Skeletal muscle cell (primary cell): ENCODE results near the gene MYL10.

Experiments used
- DNase-seq: peaks from one replicate; pipeline ENCODE4 v3.0.0-alpha.2; 2010; ENCODE audit warnings: low read depth
- H3K4me3 ChIP-seq: 2 replicates; pipeline ENCODE4 v1.5.1; 2011; ENCODE audit warnings: low read depth, mild to moderate bottlenecking, control low read depth, low read length, moderate library complexity

The MYL10 gene

DNA sequence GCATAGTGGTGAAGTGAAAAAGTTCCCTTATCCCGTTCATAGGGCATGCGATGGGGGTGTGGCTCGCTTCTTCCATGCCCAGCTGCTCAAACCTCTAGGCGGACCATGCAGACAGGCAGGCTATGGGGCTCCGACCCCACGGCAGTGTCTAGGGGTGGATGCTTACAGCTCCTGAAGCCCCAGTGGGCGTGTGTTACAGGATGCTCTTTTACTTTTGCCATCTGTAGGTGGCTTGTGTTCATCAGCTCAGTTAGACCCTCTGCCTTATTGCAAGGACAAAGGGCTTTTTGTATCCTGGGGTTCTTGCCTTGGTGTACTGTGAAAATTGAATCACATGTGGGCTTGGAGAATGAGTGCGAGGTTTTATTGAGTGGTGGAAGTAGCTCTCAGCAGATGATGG is at the start of gene MYL10:
Gene MYL10 (minus strand): TSS at position 126 of the 400 bp plus-strand sequence. CDS start 178 bp downstream, outside the sequence.
- H3K4me3 ChIP-seq, result no peak within 1 kb of the TSS
- DNase-seq, result no peak

DNA sequence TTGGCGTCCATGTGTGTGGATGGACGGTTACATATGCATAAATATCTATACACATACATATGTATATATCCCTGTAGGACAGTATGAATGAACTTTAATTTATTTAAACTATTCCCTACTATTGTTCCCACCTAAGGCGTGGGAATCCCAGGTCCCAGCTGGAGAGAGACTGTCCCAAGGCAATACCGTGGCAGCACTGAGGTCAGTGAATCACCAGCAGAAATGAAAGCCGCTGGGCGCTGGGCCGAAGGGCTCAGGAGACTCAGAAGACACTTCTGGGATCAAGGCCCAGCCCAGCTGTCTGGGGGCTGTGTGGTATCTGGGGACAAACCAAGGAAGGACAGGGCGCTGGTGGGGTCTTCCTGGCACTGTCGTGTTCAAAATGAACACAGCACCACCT is 49.6 kb upstream of the MYL10 start:
- DNase-seq, result no peak
- no peak overlapping the region for H3K4me3 ChIP-seq

DNA sequence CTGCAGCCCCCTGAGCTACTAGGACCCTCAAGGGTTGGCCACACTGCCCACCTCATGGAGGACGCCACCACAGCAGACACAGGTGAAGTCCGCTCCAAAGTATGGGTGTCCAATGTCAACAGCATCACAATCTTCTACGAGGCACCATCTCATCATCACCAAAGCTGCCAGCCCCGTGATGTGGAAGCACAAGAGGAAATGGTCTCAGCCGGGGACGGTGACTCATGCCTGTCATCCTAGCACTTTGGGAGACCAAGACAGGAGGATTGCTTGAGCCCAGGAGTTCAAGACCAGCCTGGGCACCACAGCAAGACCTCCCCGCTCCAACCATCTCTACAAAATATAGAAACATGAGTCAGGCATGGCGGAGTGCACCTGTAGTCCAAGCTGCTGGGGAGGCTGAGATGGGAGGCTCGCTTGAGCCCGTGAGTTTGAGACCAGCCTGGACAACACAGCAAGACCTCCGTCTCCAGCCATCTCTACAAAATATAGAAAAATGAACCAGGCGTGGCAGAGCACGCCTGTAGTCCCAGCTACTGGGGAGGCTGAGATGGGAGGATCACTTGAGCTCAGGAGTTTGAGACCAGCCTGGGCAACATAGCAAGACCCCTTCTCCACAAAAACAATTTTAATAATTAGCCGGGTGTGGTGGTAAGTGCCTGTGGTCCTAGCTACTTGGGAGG is 48.8 kb upstream of the MYL10 start:
- no peak overlapping the region for H3K4me3 ChIP-seq
- DNase-seq, result no peak

DNA sequence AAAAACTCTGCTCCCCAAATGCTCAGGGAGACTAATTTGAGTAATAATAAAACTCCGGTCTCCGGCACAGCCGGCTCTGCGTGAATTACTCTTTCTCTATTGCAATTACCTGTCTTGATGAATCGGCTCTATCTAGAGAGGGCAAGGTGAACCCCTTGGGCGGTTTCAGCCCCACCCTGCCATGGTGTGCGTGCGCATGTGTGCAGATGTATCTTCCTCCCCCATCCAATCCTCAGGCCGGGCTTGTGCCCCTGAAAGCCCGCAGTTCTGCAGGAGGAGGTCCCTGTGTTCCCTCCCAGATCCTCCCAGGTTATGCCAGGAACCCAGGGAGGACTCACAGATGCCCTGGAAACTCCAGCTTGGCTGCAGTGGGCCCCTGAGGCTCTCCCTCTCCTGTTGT is 48.3 kb upstream of the MYL10 start:
- H3K4me3 ChIP-seq, result no peak overlapping the region
- DNase-seq, result no peak

DNA sequence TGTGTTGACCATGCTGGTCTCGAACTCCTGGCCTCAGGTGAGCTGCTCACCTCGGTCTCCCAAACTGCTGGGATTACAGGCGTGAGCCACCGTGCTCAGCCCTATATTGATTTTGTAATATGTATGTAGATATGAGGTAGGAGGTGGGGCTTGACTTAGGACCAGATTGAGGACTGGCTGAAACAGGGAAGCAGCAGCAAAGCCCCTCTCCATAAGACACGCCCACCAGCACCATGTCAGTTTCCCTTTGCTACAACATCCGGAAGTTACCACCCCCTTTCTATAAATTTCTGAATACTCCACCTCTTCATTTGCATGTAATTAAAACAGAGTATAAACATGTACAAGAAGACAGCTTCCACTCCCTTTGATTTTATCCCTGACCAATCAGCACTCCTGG is 47.9 kb upstream of the MYL10 start:
- DNase-seq, result no peak
- H3K4me3 ChIP-seq, result no peak overlapping the region

DNA sequence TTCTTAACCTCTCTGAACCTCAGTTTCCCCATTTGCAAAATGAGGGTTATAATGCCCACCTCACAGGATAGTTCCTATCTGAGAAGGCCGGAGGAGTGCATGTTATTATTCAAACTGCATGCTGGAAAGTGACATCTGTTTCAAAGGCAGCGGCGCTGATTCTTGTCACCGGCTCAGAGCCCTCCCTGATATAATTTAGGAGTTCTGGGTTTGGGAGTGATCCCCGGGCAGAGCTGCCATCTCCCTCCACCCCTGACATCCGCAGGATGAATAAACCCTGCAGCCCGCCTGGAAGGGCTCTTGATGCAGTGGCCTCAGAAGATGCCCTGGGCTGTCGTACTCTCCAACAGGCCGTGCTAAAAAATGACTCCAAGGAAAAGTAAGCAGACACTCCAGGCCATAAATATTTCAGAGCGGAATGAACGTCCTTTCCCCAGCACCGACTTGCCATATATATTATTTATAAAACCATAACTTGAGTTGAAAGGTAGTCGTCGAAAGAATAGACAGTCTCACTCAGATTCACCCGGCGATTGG is 47.0 kb upstream of the MYL10 start:
- no peak for DNase-seq
- no peak overlapping the region for H3K4me3 ChIP-seq

DNA sequence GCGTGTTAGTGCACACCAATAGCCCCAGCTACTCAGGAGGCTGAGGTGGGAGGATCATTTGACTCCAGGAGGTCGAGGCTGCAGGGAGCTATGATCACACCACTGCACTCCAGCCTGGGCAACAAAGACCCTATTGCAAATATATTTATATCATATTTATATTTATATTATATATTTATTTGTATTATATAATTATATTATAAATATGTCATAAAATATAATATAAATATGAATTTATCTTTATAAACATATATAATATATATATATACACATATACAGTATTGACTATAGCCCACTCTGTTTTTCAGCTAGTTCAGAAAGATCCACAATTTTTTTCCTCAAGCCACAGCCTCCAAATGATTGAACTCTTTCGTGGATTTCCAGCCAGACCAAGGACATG is 45.3 kb upstream of the MYL10 start:
- DNase-seq, result no peak
- H3K4me3 ChIP-seq, result no peak overlapping the region

DNA sequence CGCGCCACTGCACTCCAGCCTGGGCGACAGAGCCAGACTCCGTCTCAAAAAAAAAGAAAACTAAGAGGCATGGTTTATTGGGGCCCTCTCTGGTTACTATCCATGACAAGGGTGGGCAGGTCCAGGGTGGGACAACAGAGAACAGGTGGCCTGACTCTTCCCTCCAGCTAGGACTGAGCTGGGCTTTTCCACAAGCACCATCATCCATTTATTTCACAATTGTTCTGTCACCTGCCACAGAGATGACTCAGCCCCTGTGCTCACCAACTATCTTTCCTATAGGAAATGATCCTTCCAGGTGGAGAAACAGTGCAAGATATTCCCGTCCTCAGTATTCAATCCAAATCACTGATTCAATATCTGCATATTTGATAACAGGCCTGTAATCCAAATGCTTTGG is 44.9 kb upstream of the MYL10 start:
- DNase-seq, result no peak
- no peak overlapping the region for H3K4me3 ChIP-seq

DNA sequence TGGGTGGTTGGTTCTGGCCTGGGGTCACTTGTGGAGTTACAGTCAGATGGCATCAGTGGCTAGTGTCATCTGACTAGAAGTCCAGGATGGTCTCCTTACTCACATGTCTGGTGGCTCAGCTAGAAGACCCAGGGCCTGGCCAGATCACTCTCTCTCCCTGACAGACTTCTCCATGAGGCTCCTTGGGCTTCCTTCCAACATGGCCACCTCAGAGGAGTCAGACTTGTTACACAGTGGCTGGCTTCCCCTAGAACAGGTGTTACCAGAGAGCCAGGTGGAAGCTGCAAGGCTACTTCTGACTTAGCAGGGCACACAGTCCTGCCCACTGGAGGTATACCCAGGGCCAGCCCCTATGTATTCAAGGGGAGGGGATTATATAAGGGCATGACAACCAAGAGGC is 44.2 kb upstream of the MYL10 start:
- no peak for DNase-seq
- no peak overlapping the region for H3K4me3 ChIP-seq

DNA sequence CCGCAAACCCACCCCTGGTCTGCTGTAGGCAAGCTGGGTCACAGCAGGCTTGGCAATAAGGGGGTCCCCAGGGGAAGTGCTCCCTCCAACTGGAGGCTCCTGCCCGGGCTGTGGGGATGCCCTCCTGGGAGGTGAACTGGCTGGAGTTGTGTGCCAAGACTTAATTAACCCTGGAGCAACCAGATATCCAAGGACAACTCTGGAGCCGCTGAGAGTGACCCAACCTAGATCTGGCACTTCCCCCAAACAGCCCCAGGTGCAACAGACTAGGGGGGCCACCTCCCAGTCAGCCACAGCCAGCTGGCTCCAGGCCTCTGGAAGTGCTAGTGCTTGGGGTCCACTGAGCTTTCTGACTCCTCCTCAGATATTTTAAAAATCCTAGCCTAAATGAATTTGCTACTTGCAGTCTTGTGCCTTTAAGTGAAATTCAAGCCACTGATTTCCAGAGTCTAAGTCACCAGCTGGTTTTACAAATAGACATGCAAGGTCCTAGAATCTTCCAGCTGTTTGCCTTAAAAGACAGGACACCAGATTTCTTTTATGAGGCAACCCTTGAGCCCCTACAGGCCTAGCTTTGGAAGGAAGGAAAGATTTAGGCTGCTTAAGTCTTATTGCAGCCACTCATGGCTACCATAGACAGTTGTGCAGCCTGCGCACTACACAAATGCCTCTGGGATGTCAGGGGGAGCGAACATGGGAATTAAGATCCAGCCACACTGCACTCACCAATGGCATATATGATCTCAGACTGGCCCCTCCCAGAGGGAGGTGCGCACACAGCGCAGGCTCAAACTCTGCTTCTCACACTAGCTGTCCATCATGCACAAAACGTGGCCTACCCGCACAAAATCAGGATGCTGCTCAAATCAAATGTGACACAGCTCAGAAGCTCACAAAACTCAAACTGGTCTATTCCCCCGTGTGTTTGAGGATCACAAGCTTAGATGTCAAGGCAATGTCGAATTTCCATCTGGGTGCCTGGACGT is 42.6 kb upstream of the MYL10 start:
- DNase-seq, result no peak
- H3K4me3 ChIP-seq, result no peak overlapping the region

DNA sequence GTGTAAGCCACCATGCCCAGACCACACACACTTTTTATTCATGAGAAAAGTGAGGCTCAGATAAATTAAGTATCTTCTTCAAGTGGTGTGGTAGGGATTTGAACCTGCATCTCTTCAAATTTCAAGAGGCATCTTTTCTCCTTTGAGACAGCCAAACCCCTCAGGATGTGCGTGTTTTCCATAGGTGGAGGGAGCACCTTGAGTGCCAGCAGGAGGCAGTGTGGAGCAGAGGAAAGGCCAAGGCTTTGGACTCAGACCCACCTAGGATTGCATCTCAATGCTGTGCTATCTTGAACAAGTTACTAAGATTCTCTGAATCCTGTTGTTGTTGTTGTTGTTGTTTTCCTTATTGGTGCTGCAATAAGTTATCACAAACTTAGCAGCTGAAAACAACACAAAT is 40.2 kb upstream of the MYL10 start:
- no peak overlapping the region for H3K4me3 ChIP-seq
- DNase-seq, result no peak

DNA sequence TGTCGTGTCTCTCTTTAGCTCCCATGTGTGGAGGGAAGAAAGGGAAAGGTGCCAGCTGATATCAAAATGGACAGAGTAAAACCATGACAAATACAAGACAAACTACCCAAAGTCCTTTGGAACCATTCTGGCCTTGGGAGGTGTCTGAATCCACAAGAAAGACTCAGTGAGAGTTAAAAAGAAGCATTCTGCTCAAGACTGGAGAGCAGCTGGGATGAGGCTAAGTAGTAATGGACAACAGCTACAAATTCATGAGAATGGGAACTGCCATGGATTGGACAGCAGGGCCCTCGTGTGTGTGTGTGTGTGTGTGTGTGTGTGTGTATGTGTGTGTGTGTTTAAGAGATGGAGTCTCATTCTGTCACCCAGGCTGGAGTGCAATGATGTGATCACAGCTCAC is 39.6 kb upstream of the MYL10 start:
- no peak overlapping the region for H3K4me3 ChIP-seq
- DNase-seq, result no peak

DNA sequence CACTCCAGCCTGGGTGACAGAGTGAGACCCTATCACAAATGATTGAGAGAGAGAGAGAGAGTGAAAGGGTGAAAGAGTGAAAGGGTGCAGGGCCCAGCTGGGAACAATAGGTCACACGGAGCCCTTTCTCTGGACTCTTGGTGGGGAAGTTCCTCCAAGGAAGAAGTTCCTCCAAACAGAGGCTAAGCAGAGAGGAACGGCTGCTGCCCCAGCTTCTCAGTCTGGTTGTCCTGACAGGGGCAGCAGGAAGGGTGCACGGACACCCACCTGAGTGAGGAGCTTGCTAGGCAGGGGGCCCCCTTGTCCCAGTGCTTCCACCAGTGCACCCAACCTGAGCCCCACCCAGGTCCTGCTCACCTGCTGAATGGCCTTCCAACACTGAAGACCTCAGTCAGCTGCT is 38.8 kb upstream of the MYL10 start:
- H3K4me3 ChIP-seq, result no peak overlapping the region
- DNase-seq, result no peak

DNA sequence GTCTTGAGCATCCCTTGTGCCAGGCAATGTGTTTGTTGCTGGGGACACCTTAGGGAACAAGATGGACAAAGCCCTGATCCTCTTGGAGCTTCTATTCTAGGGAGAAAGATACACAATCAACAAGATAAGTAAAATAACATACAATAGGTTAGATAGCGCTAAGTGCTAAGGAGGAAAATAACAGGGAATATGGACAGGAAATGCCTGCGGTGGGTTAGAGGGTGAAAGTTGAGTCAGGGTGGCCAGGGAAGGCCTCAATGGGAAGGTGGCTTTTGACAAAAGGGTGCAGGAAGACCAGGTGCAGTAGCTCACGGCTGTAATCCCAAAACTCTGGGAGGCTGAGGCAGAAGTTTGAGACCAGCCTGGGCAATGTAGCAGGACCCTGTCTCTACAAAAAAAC is 38.3 kb upstream of the MYL10 start:
- H3K4me3 ChIP-seq, result no peak overlapping the region
- no peak for DNase-seq

DNA sequence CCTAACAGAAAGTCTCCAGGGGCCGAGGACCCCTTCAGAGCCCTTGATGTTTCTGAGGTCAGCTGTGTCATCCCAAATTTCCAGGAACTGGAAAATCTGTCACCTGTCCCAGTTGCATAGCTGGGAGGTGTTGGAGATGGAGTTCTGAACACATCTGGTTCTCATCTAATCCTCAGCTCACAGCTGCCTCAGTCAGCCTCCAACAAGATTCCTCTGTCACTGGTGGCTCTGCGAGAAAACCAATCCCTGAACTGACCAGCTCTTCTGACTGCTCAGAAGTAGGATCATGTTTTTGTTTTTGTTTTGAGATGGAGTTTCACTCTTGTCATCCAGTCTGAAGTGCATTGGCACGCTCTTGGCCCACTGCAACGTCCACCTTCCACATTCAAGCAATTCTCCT is 37.6 kb upstream of the MYL10 start:
- no peak for DNase-seq
- H3K4me3 ChIP-seq, result no peak overlapping the region

DNA sequence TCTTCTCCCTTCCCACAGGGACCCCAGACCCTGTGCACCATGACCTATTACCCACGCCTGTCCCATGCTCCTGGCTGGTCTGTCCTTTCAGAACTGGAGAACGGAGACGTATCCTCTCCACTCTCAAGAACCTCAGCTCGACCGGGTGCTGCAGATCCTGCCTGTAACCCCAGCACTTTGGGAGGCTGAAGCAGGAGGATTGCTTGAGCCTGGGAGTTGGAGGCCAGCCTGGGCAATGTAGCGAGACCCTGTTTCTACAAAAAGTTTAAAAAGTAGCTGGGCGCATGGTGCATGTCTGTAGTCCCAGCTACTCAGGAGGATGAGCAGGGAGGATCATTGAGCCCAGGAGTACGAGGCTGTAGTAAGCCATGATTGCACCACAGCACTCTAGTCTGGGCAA is 37.2 kb upstream of the MYL10 start:
- DNase-seq, result no peak

DNA sequence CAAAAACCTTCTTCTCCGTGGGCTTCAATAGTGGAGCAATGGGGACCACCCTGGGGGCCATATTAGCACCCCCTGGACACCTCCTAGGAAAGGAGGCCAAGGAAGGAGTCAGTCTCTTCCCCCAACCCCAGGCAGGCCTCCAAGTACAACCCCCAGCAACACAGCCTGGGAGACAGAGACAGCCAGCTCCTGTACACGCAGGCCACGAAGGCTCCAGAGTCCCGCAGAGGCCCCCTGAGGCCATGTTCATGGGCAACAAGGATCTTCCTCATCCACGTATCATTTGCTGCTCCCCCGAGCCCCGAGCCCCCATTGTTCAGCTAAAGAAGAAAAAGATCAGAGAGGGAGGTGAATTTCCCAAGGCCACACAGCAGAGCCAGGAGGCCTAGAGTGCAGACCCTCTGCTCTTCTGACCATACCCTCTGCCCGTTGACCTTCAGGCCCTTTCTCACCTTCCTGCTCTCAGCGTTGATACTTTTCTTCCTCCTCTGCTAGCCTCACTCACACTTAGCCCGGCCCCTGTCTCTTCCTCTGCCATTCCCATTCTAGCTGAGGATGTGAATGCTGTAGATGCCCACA is 35.9 kb upstream of the MYL10 start:
- no peak overlapping the region for H3K4me3 ChIP-seq
- no peak for DNase-seq

More for the DNA sequence above, 37.2 kb upstream of the MYL10 start:
- H3K4me3 ChIP-seq, result no peak overlapping the region

DNA sequence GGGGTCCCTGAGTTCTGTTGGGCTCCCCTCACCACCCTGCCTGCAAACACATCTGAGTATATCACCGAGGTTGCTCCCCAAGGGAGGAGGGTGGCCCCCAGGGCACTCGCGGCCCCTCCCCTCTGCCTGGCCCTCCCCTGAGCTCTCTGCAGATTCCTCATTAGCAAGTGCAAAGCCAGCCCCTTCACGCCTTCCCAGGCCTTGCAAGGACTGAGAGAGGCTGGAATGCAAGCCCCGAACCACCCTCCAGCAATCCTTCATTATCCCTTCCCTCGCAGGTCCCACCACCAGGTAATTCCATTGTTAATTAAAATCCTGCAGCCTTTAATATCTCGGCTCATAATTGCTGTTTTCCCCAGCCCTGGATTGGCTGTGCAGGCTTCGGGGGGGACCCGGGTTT is 35.3 kb upstream of the MYL10 start:
- no peak for DNase-seq
- H3K4me3 ChIP-seq, result no peak overlapping the region

DNA sequence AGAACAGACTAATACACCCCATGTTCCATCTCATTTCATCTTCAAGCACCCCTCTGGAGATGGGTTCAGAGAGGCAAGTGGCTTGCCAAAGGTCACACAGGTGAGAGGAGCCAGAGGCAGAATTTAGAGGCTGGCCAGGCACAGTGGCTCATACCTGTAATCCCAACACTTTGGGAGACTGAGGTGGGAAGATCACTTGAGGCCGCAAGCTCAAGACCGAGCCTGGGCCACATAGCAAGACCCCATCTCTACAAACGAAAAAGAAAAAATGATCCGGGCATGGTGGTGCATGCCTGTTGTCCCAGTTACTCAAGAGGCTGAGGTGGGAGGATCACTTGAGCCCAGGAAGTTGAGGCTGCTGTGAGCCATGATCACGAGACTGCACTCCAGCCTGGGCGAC is 34.7 kb upstream of the MYL10 start:
- no peak for DNase-seq
- no peak overlapping the region for H3K4me3 ChIP-seq

DNA sequence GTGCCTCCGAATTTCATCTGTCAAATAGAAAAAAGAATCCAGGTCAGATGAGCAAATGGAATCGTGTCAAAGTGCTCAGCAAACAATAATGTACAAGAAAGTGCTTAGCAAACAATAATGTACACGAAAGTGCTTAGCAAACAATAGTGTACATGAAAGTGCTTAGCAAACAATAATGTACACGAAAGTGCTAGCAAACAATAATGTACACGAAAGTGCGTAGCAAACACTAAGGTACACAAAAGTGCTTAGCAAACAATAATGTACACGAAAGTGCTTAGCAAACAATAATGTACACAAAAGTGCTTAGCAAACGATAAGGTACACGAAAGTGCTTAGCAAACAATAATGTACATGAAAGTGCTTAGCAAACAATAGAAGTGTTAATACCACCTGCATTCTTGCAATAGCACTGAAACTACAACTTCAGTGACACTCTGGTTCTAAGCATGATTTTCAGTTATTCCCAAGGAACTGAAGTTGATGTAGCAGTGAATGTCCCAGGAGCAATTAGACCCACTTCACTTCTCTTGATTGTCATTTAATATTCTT is 33.4 kb upstream of the MYL10 start:
- no peak for DNase-seq
- no peak overlapping the region for H3K4me3 ChIP-seq
